IPS-18c (cell line): Measurements from ENCODE around the gene AMPH.

Source experiments
- H3K4me3 ChIP-seq: 2 replicates; pipeline ENCODE4 v1.7.0; 2013; ENCODE audit warnings: low read depth, mild to moderate bottlenecking, low read length, moderate library complexity; ENCODE audit not compliant: insufficient read depth
- H3K9me3 ChIP-seq: one replicate; pipeline ENCODE4 v1.6.1; 2013; ENCODE audit warnings: mild to moderate bottlenecking, low read length, moderate library complexity; ENCODE audit not compliant: control insufficient read depth, insufficient read depth

The AMPH gene

GRCh38 chr7:38506756-38507155 lies 124.4 kb downstream of the AMPH start:
- no peak overlapping the region for H3K4me3 ChIP-seq

GRCh38 chr7:38506004-38506403 lies 125.2 kb downstream of the AMPH start:
- H3K9me3 ChIP-seq = no peaks in the 10 kb centered on the region
- H3K4me3 ChIP-seq = no peak overlapping the region

More at GRCh38 chr7:38506756-38507155, 124.4 kb downstream of the AMPH start:
- no peaks in the 10 kb centered on the region for H3K9me3 ChIP-seq

GRCh38 chr7:38504684-38505083 lies 126.5 kb downstream of the AMPH start:
- no peaks in the 10 kb centered on the region for H3K9me3 ChIP-seq
- no peak overlapping the region for H3K4me3 ChIP-seq

GRCh38 chr7:38502848-38503247 lies 128.3 kb downstream of the AMPH start:
- H3K9me3 ChIP-seq = no peaks in the 10 kb centered on the region
- H3K4me3 ChIP-seq = no peak overlapping the region

GRCh38 chr7:38502289-38502688 lies 128.9 kb downstream of the AMPH start:
- H3K9me3 ChIP-seq = no peaks in the 10 kb centered on the region
- no peak overlapping the region for H3K4me3 ChIP-seq

- H3K4me3 ChIP-seq = no peak overlapping the region
Observed at GRCh38 chr7:38492010-38492409, 139.2 kb downstream of the AMPH start.

DNA sequence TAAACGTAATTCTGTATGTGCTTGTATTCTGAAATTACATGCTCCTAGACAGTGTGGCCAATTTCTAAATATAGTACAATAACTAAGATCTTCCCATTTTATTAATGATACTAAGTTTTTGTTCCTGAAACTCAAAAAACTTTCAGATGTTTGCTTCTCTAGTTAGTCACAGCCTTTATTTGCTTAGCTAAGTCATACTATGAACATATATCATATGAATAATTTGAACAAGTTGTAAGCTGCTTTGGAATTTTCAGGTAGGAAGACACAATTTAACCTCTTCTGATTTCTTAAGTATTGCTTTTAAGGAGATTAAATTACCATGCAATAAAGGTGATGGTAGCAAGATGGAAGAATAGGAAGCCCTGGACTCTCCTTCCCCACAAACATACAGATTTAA lies 148.7 kb downstream of the AMPH start:
- Histone ChIP-seq H3K9me3 (no peaks in the 10 kb centered on the region), H3K4me3 (no peak overlapping the region)

More at GRCh38 chr7:38492010-38492409, 139.2 kb downstream of the AMPH start:
- H3K9me3 ChIP-seq = no peaks in the 10 kb centered on the region

- Histone ChIP-seq H3K9me3 (no peaks in the 10 kb centered on the region), H3K4me3 (no peak overlapping the region)
Observed at GRCh38 chr7:38481401-38481800, 149.8 kb downstream of the AMPH start.

DNA sequence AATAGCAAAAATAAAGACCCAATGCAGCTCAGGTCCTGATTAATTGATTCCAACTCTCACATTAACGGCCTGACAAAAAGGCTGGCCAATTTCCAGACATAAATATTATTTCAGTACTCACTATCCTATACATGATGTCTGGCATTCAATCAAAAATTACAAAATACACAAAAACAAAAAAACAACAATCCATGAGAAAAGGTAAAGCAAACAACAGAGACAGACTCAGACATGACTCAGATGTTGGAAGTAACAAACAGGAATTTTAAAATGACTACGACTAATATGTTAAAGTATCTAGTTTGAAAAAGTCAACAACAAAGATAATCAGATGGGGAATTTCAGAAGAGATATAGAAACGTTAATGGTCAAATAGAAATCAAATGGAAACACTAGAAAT lies 152.8 kb downstream of the AMPH start:
- no peak overlapping the region for H3K4me3 ChIP-seq
- H3K9me3 ChIP-seq = no peaks in the 10 kb centered on the region

DNA sequence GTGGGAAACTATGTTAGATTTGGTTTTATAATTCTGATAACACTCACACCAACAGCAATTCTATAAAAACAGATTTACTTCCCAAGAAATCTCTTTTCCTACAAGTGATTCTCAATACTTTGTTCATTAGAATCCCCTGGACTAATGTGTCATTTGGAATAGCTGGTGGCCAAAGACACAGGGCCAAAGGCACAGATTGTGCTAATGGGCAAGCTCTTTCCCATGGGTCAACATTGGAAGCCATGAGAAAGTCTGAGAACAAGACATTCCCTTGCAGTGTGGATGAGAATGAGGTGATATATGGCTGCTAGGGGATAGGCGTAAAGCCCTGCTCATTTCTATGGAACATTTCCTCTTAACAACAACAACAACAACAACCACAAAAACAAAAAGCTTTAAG lies 153.8 kb downstream of the AMPH start:
- no peak overlapping the region for H3K4me3 ChIP-seq

DNA sequence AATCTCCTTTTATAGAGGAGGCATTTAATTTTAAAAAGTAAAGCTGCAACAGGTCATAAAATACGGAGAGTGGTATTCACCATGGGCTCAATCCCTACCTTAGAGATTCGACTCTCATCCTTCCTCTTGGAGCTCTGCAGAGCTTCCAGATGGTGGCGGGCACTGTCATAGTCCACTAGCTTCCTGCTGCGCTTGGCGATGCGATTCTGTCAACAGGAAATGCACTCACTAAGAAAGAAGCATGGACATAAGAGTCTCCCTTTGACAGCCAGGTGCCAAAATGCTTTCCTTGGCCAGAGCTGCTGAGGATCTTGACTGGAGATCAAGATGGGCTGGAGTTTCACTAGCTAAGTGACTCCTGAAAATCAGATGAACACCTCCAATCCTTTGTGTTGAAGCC lies 154.4 kb downstream of the AMPH start:
- Histone ChIP-seq H3K9me3 (no peaks in the 10 kb centered on the region), H3K4me3 (no peak overlapping the region)

More for the DNA sequence above, 153.8 kb downstream of the AMPH start:
- no peaks in the 10 kb centered on the region for H3K9me3 ChIP-seq

DNA sequence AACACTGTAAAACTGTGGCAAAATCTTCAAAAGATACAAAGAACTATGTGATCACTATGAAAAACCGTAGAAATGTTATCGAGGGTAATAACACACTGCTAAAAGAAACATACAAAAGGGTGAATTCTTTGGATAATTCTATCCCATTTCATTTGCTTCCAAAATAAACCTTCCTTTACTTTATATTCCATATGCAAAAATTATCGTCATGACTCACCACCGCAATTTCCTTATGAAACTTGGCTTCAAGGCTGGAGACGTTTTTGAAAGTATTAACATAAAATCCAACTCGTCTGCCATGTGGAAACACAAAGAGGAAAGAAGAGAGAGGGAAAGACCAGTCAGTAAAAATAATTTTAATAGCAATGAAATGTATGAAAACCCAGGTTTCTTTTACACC lies 165.2 kb downstream of the AMPH start:
- Histone ChIP-seq H3K9me3 (no peaks in the 10 kb centered on the region), H3K4me3 (no peak overlapping the region)

DNA sequence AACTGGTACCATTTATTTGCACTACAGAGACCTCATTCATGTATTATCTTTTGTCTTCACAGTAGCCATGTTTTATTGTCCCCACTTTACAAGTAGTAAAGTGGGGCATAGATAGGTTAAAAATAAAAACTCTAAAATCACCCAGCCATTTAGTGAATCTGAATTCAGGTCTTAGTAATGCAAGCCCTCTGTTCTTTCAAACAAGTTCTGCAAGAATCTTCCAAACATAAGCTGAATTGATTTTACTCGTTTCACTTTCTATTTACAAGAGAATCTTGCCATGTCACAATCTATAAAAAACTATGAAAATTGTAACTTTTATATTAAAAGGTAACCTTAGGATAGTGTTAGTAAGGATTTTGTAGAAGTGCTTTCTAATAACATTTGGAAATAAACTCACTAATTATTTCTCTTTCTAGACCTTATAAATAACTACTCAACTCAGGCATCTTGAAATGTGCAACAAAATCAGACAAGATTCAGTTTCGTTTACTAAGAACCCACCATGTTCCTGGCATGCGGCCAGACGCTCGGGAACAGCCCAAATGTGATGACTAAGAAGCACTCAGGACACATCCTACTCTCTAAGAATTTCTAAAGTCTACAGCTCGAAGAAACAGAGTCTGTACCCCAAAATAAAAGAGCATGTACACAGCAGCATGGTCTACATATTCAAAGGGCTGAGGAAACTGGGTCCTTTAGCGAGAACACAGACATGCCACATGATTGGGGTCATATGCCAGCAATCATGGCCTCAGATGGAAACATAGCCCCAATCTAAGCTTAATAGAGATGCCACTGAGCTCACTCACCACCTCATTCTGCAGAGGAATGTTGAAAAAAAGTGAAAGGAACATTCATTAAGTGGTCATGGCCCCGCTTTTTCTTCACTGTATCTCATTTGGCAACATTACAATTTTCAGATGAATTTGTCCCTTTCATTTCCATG lies 167.6 kb downstream of the AMPH start:
- no peaks in the 10 kb centered on the region for H3K9me3 ChIP-seq
- H3K4me3 ChIP-seq = no peak overlapping the region

DNA sequence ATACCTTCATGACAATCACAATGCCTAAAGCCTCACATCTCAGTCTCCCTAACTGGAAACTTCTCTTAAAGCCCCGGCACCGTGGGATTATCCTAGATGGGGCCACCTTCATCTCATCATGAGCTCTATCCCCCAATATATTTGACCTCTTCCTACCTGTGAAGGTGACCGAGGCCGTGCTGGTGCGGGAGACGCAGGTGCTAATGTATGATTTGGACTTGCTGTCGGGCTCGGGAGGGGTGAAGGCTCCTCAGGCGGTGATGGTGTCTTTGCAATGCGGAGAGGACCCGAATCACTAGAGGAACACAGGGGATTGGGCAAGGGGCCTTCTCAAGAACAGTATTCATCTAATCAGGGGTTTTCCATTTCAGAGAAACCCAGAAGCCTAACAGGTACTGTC lies 168.4 kb downstream of the AMPH start:
- Histone ChIP-seq H3K9me3 (no peaks in the 10 kb centered on the region), H3K4me3 (no peak overlapping the region)

DNA sequence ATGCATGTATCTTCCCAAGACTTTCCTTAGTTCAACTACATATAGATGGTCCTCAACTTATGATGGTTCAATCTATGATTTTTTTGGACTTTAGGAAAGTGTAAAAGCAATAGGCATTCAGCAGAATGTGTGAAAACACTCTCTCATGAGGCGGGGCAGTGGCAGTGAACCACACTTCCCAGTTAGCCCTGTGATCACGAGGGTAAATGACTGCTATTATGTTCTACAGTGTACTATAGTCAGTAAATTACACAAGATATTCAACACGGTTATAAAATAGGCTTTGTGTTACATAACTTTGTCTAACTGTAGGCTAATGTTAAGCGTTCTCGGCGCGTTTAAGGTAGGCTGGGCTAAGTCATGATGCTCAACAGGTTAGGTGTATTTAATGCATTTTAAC lies 169.3 kb downstream of the AMPH start:
- Histone ChIP-seq H3K4me3 (no peak overlapping the region), H3K9me3 (no peaks in the 10 kb centered on the region)

- no peaks in the 10 kb centered on the region for H3K9me3 ChIP-seq
- no peak overlapping the region for H3K4me3 ChIP-seq
Observed at GRCh38 chr7:38453826-38454225, 177.3 kb downstream of the AMPH start.

- Histone ChIP-seq H3K4me3 (no peak overlapping the region), H3K9me3 (no peaks in the 10 kb centered on the region)
Observed at GRCh38 chr7:38453168-38453567, 178.0 kb downstream of the AMPH start.

GRCh38 chr7:38452681-38453108 lies 178.5 kb downstream of the AMPH start:
- H3K4me3 ChIP-seq = no peak overlapping the region
- no peaks in the 10 kb centered on the region for H3K9me3 ChIP-seq

- no peak overlapping the region for H3K4me3 ChIP-seq
Observed at GRCh38 chr7:38451840-38452239, 179.3 kb downstream of the AMPH start.

More at GRCh38 chr7:38451840-38452239, 179.3 kb downstream of the AMPH start:
- H3K9me3 ChIP-seq = no peaks in the 10 kb centered on the region
